ENCODE results near the gene RBM6.
A peak's percentile ranks its signal among the peaks of the same experiment; 100 is the strongest.
"Not testable (repeated sequence)": the region's sequence is repeated elsewhere in the genome, so short reads cannot be mapped to it uniquely, and the experiment has no call there.

Gene RBM6

DNA sequence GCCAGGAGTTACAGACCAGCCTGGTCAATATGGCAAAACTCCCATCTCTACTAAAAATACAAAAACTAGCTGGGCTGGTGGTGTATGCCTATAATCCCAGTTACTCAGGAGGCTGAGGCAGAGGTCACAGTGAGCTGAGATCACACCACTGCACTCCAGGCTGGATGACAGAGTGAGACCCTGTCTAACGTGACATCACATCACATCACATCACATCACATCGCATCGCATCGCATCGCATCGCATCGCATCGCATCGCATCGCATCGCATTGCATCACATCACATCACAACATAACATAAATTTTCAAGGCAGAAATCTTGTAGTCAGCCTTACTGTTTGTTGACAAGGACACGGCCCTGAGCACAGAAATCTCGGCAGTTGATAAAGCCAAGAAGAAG lies 44.4 kb downstream of the RBM6 start:
- DNase-seq: no peak

- DNase-seq: no peak
Observed at GRCh38 chr3:49992326-49992725, 52.4 kb downstream of the RBM6 start.

DNA sequence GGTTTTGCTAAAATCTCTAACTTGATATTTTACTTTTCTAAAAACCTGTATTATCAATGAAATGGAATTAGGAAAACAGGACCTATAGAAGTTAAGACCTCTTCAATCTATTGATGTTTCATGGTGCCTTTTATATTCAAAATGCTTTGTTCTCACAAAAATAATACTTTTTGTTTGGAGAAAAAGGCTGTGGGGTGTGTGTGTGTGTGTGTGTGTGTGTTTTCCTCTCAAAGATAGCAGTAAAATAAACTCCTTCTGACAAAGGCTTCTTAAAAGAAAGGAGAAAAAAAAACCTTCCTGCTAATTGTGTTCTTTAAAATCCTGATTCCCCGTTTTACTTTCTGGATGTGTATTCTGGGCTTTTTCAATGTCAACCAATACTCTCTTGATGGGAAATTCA lies 54.5 kb downstream of the RBM6 start:
- no peak for DNase-seq

DNA sequence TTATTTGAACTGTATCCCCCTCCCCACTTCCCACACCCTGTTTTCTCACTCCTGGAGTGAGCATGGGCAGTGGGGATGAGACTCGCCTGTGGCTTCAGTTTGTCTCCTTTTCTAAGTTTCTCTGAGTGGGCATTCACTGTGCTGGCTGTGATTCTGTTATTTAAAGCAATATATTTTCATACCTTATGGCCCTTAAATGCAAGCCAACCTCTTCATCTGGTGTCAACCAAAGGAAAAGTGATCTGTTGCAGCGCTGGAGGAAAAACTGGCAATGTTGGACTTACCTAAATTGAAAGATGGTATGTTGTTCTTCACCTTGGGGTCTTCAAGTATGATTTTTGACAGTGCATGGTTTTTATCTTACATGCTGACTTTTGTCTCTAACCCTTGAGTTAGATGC lies 56.1 kb downstream of the RBM6 start:
- DNase-seq: no peak

DNA sequence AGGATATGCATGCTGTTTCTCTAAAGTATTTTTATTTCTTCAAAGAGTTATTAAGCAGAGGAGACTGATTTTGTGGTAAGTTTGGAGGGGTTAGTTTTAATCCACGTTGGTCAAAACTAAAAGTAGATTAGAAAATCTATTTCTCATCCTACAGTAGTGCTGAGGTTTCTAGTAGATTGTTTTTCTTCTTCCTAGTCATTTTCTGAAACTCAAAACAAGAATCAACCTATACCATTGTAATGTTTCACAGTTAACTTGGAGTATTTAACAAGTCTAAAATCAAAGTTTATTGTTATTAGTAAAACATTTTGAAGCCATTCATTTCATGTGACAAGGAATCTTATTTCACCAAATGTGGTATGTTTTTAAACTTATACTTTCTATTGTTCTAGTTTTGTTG lies 57.9 kb downstream of the RBM6 start:
- no peak for DNase-seq

- DNase-seq: no peak
Observed at GRCh38 chr3:49998326-49998725, 58.4 kb downstream of the RBM6 start.

DNA sequence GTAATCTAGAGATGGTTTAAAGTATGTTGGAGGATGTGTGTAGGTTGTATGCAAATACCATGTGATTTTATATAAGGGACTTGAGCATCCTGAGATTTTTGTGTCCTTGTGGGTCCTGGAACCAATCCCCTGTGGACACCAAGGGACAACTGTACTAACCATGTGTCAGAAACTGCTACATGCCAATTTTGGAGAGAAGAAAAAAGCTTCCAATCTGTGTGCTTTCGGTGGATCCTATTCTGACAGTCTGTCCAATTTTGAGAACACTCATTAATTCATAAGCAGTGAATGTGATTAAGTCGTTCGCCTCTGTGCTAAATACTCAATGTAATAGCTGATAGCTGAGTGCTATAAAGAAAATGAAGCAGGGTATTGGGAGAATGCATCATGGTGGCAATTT lies 61.6 kb downstream of the RBM6 start:
- DNase-seq: no peak

DNA sequence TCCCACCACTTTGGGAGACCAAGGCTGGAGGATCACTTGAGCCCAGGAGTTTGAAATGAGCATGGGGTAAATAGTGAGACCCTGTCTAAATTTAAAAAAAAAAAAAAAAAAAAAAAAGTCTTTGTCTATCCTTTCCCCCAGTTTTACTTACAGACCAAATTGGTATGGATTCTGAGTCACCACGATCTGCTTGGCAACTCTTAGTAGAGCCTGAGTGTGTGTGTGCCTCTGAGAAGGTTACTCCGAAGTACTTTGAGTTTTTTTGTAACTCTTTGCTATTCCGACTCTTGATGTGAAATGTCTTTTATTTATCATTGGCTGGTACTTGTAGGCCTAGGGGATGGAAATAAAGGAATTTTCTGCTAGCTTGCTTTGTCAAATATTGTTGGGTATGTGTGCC lies 63.3 kb downstream of the RBM6 start:
- no peak for DNase-seq

DNA sequence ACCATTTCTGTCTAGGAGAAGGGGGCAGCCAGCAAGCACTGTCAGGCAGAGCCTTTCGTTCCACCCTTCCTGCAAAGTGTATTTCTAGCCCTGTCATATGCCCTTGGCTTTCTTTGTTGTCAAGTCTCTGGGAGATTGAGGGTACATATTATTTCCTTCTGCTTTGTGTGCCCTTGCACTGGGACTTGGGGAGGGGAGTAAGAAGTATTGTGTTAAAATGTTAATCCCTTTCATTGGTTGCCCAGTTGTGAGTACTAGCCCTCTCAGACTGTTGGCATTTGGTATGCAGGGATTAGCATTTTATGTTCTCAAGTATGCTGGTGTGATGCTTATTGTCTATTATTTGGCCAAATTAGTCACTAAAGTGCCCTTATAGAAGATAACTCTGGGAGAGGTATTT lies 63.9 kb downstream of the RBM6 start:
- DNase-seq: no peak

DNA sequence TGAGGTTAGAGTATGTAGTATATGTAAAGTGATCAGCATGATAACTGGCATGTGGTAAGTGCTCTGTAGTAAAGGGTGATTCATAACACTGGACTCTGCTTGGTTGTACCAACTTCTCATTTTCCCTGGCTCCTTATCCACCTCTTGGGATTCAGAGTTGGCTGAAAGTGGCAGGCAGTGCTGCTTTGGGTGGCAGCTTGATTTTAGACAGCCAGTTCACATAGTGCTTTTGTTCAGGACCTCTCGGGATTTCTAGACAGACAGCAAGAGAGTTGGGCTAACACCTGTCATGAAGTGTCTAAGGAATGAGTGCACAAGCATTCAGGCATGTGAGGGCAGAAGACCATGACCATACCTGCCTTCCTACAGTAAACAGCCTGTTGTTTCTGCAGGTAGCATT lies 69.0 kb downstream of the RBM6 start:
- no peak for DNase-seq

- no peak for DNase-seq
Observed at GRCh38 chr3:50010959-50011358, 71.0 kb downstream of the RBM6 start.

DNA sequence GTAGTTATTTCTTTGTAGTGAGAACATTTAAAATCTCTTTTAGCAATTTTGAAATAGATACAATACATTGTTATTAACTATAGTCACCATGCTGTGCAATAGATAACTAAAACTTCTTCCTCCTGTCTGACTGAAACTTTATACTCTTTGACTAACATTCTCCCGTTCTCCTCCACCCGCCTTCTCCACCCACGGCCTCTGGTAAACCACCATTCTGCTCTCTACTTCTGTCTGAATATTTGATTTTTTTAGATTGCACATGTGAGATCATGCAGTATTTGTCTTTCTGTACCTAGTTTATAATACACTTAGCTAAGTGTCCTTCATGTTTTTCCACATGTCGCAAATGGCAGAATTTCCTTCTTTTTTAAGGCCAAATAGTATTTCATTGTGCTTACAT lies 76.0 kb downstream of the RBM6 start:
- no peak for DNase-seq

GRCh38 chr3:50028346-50028745 lies 88.4 kb downstream of the RBM6 start:
- no peak for DNase-seq

DNA sequence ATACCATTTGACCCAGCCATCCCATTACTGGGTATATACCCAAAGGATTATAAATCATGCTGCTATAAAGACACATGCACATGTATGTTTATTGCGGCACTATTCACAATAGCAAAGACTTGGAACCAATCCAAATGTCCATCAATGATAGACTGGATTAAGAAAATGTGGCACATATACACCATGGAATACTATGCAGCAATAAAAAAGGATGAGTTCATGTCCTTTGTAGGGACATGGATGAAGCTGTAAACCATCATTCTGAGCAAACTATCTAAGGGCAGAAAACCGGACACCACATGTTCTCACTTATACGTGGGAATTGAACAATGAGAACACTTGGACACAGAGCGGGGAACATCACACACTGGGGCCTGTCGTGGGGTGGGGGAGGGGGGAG lies 91.3 kb downstream of the RBM6 start:
- DNase-seq: not testable (repeated sequence)

DNA sequence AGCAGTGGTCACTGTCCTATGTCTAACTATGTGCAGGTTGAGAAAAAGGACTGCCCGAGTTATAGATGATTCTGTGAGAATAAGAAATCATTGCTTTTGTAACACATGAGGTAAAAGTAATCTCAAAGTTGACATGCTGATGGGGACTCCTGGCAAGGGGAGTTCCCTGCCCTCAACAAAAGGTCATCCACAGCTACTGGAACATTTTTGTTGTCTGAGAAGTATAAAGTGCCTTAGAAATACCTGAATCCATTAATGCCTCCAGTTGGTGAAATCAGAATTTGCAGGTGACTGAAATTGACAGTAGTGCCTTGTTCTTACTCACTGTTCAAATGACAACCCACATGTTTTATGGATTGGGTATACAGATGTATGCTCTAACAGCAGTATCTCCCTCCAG lies 105.0 kb downstream of the RBM6 start:
- DNase-seq: no peak

- DNase-seq: no peak
Observed at GRCh38 chr3:50047426-50047825, 107.5 kb downstream of the RBM6 start.

DNA sequence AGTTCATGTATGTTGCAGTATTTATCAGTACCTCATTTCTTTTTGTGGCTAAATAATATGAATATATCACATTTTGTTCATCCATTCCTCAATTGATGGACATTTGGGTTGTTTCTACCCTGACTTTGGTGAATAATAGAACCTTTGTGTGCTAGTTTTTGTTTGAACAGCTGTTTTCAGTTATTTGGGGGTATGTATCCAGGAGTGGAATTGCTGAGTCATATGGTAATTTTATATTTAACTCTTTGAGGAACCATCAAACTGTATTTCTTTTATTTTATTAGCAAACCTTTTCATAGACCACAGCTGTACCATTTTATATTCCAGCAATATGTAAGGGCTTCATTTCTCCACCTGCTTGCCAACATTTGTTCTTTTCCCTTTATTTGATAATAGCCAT lies 110.4 kb downstream of the RBM6 start:
- DNase-seq: peak; percentile 32

GRCh38 chr3:50057756-50058155 lies 117.8 kb downstream of the RBM6 start:
- no peak for DNase-seq

DNA sequence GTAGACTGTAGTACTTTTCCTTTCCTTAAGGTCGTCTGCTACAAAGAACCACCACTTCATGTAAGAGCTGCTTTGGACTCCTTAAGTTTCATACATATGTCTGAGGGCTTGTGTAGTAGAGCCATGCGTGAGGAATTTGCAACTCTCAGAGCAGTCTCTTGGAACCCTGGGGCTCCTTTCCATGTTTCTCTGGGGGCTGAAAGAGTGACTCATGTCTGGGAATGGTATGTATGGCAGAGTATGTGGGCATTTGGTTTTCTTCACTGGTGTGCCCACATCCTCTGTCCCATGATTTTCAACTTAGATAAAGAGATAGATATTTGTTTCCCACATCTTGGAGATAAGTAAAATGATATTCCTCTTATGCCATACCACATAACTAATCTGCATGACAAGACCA lies 128.2 kb downstream of the RBM6 start:
- DNase-seq: no peak

DNA sequence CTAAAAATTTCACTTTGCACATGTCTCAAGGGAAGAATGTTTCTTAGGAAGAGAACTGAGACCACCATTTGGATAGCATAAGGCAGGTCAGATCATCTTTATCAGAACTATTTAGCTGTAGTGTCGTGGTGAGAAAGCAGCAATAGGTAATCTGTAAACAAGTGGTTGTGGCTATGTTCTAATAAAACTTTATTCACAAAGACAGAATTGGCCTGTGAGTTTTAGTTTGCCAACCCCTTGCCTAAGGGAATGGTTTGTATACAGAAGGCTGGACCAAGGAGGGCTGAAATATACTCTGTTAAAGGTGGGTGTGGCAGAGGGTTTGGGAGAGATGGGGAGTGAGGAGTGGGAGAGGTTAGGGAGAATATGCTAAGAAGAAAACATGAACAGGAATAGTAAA lies 138.1 kb downstream of the RBM6 start:
- DNase-seq: no peak

DNA sequence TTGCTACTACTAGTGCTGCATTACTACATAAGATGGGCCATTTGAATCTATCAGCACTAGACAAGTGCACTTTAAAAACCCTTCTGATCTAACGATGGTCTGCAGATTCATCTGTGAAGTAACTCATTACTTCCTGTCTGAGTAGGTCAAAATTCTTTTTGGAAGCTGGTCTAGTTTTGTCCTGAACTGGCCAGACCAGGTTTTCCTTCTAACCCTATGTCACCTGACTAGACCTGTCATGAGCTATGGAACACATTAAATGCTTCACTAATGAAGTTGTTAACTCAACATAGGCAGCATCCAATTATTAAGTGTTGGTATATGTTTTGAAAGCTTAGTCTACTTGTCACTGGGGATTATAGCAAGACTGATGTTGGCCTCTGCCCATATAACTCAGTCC lies 138.7 kb downstream of the RBM6 start:
- no peak for DNase-seq

GRCh38 chr3:50084951-50085350 lies 145.0 kb downstream of the RBM6 start:
- DNase-seq: not testable (repeated sequence)

DNA sequence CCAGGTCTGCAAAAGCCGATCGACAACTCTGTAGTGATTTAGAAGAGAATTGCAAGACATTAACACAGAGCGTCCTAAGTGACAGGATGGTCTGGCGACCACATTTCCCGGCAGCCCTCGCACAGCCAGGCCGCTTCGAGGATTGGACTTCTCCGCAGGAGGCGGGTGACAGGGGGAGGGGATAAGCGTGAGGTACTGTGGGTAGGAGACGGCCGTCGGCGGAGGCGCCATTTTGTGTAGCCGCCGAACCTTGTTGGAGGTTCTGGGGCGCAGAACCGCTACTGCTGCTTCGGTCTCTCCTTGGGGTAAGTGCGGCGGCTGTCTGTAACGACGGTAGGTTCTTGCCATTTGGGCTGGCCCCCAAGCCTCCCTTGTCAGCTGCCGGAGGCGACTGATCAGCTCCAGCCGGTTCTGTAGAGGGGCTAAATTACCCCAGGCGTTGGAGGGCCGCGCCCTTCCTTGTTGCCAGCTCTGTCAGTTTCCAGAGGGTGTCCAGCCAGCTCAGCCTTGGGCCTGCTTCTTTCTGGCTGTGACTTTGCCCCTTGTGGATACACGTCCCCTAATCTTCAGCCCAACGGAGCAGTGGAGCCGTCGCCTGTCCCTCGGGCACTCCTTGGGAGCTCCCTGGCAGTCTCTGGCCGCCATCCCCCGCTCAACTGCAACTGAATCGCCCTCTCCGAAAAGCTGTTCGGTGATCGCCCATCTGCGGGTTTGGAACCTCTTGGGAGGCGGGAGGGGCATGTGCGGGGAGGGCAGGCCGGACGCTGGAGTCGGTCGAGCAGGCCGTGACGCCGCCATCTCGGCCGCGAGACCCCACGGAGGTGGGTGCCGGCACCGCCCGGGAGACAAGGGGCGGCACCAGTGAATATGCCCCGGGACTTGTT lies 149.0 kb downstream of the RBM6 start, which contains the start of gene RBM5:
Gene RBM5, plus strand, starts transcription at position 195 of the 884 bp plus-strand sequence. CDS start 1,516 bp downstream, outside the sequence.
- DNase-seq: peak; percentile 87

- DNase-seq: peak; percentile 3
Observed at GRCh38 chr3:50089609-50089945, 149.6 kb downstream of the RBM6 start.

- no peak for DNase-seq
Observed at GRCh38 chr3:50090984-50091383, 151.0 kb downstream of the RBM6 start.
